IMR-90 (cell line): ENCODE results near the gene NRP2. TPM values are rescaled to one million over a fixed set of nuclear protein-coding genes. Genes with fewer than 3 reads are reported as not detected.

Experiments used
- ATAC-seq: fragments of 200-7000 bp; cut with Tn5 transposase; 2 replicates; pipeline ENCODE4 v1.9.1; 2020; ENCODE audit warnings: low read depth, mild to moderate bottlenecking, moderate library complexity
- BruUV-seq: library from RNA; stranded (reverse); fragments of 400-500 nt; replicated peaks from 2 replicates; lab custom pipeline; 2021; lab: Mats Ljungman, UMichigan
- CTCF ChIA-PET: fragments of 300-600 bp; formaldehyde crosslinking; extraction: SDS; loops from one replicate; lab custom pipeline; 2021; ENCODE audit warnings: antibody characterized with exemption; lab: Yijun Ruan, JAX
- POLR2A ChIA-PET: fragments of 300-600 bp; sonication (Branson Sonifier 250); formaldehyde crosslinking; loops from one replicate; lab custom pipeline; 2022; ENCODE audit warnings: antibody characterized with exemption; ENCODE audit not compliant: unreplicated experiment; lab: Charles Lee
- DNase-seq: peaks from one replicate; pipeline ENCODE4 v3.0.0; 2013
- H2AFZ ChIP-seq: replicated peaks from 2 replicates; pipeline ENCODE3; 2013; ENCODE audit warnings: low read length, mild to moderate bottlenecking; ENCODE audit not compliant: poor library complexity
- H2AK5ac ChIP-seq: 2 replicates; pipeline ENCODE4 v1.6.1; 2013; ENCODE audit warnings: low read depth, low read length, inconsistent platforms
- H2AK9ac ChIP-seq: replicated peaks from 2 replicates; pipeline ENCODE3; 2013; ENCODE audit warnings: mild to moderate bottlenecking, low read depth, low read length, moderate library complexity; ENCODE audit not compliant: poor library complexity
- H2BK120ac ChIP-seq: 2 replicates; pipeline ENCODE4 v1.6.1; 2013; ENCODE audit warnings: low read depth, low read length, inconsistent platforms
- H2BK15ac ChIP-seq: 3 replicates; pipeline ENCODE4 v1.6.1; 2013; ENCODE audit warnings: low read depth, low read length, inconsistent platforms
- H2BK20ac ChIP-seq: 2 replicates; pipeline ENCODE4 v1.6.1; 2013; ENCODE audit warnings: low read depth, mild to moderate bottlenecking, inconsistent platforms, low read length, moderate library complexity
- H2BK5ac ChIP-seq: 2 replicates; pipeline ENCODE4 v1.6.1; 2013; ENCODE audit warnings: mild to moderate bottlenecking, low read depth, low read length, inconsistent platforms; ENCODE audit not compliant: poor library complexity, severe bottlenecking
- H3K14ac ChIP-seq: replicated peaks from 2 replicates; pipeline ENCODE4 v1.6.1; 2013; ENCODE audit warnings: low read depth, low read length, inconsistent platforms
- H3K18ac ChIP-seq: 2 replicates; pipeline ENCODE4 v1.6.1; 2013; ENCODE audit warnings: low read depth, low read length, control low read depth
- H3K23ac ChIP-seq: 2 replicates; pipeline ENCODE4 v1.6.1; 2013; ENCODE audit warnings: low read depth, low read length, inconsistent platforms
- H3K27ac ChIP-seq: 2 replicates; pipeline ENCODE4 v1.5.1; 2013; ENCODE audit warnings: mild to moderate bottlenecking, control low read depth, low read length; ENCODE audit not compliant: insufficient read depth
- H3K27me3 ChIP-seq: 2 replicates; pipeline ENCODE4 v1.6.1; 2013; ENCODE audit warnings: low read length; ENCODE audit not compliant: control insufficient read depth, insufficient read depth
- H3K36me3 ChIP-seq: 2 replicates; pipeline ENCODE4 v1.6.1; 2013; ENCODE audit warnings: low read length, mixed read lengths; ENCODE audit not compliant: control insufficient read depth, insufficient read depth
- H3K4ac ChIP-seq: 2 replicates; pipeline ENCODE4 v1.6.1; 2013; ENCODE audit warnings: low read depth, low read length, inconsistent platforms
- H3K4me1 ChIP-seq: 2 replicates; pipeline ENCODE4 v1.6.1; 2013; ENCODE audit warnings: low read length, mixed read lengths; ENCODE audit not compliant: control insufficient read depth, insufficient read depth
- H3K4me2 ChIP-seq: 2 replicates; pipeline ENCODE4 v1.6.1; 2013; ENCODE audit warnings: low read depth, mild to moderate bottlenecking, control low read depth, low read length, moderate library complexity
- H3K4me3 ChIP-seq: 2 replicates; pipeline ENCODE4 v1.5.1; 2013; ENCODE audit warnings: low read depth, mild to moderate bottlenecking, control low read depth, low read length, moderate library complexity; ENCODE audit not compliant: insufficient read depth
- H3K56ac ChIP-seq: 2 replicates; pipeline ENCODE4 v1.6.1; 2013; ENCODE audit warnings: low read length, inconsistent platforms; ENCODE audit not compliant: insufficient read depth; ENCODE audit errors: extremely low read depth
- H3K79me1 ChIP-seq, 2 experiments: 2 replicates each; pipeline ENCODE4 v1.6.1; 2013; ENCODE audit warnings: low read length in 2 of 2, inconsistent platforms in 1 of 2, low read depth in 1 of 2
- H3K9ac ChIP-seq: 2 replicates; pipeline ENCODE4 v1.6.1; 2013; ENCODE audit warnings: low read depth, low read length, control low read depth
- H3K9me1 ChIP-seq: 2 replicates; pipeline ENCODE4 v1.6.1; 2013; ENCODE audit warnings: low read length, inconsistent platforms; ENCODE audit not compliant: insufficient read depth
- H3K9me3 ChIP-seq: 2 replicates; pipeline ENCODE4 v1.6.1; 2013; ENCODE audit warnings: low read length; ENCODE audit not compliant: control insufficient read depth, insufficient read depth
- H4K20me1 ChIP-seq: 2 replicates; pipeline ENCODE4 v1.6.1; 2013; ENCODE audit warnings: low read length, inconsistent platforms; ENCODE audit not compliant: insufficient read depth
- H4K5ac ChIP-seq: 2 replicates; pipeline ENCODE4 v1.6.1; 2013; ENCODE audit warnings: mild to moderate bottlenecking, low read depth, low read length, control low read depth
- H4K8ac ChIP-seq, 2 experiments: 2 replicates each; pipeline ENCODE4 v1.6.1; 2013; ENCODE audit warnings: low read depth in 2 of 2, low read length in 2 of 2, control low read depth in 1 of 2, inconsistent platforms in 1 of 2
- H4K91ac ChIP-seq: 2 replicates; pipeline ENCODE4 v1.6.1; 2013; ENCODE audit warnings: low read depth, low read length, inconsistent platforms; ENCODE audit not compliant: insufficient read depth
- CTCF ChIP-seq: conservative IDR thresholded peaks from 2 replicates; pipeline ENCODE4 v1.5.1; 2012; ENCODE audit warnings: mild to moderate bottlenecking, low read depth, low read length, improper control_type of control experiment
- FOS ChIP-seq: fragments of 150-350 bp; IDR thresholded peaks from 2 replicates; pipeline ENCODE4 v1.6.1; 2016; ENCODE audit warnings: low read depth, low read length
- MAFK ChIP-seq: IDR thresholded peaks from 2 replicates; pipeline ENCODE4 v1.6.1; 2012; ENCODE audit warnings: low read depth, low read length, improper control_type of control experiment
- MAZ ChIP-seq: IDR thresholded peaks from 2 replicates; pipeline ENCODE4 v1.6.1; 2012; ENCODE audit warnings: low read depth, mild to moderate bottlenecking, low read length, improper control_type of control experiment, moderate library complexity, borderline replicate concordance
- NFE2L2 ChIP-seq: fragments of 150-350 bp; IDR thresholded peaks from 2 replicates; pipeline ENCODE4 v1.6.1; 2016; ENCODE audit warnings: low read depth, mild to moderate bottlenecking, low read length
- RFX5 ChIP-seq: IDR thresholded peaks from 2 replicates; pipeline ENCODE4 v1.8.0; 2012; ENCODE audit warnings: low read depth, mild to moderate bottlenecking, low read length, moderate library complexity
- WGBS, 2 experiments: methylation state at CpG; one replicate each; pipeline versions ENCODE4 v1.1.5 to v1.1.7; 2013; ENCODE audit warnings: missing lambda C conversion rate in 2 of 2; ENCODE audit not compliant: insufficient read length in 1 of 2; ENCODE audit errors: extremely low coverage in 2 of 2; 5-methylcytosine and 5-hydroxymethylcytosine counted together
- dilution Hi-C: fragments of 300-500 bp; cut with HindIII; formaldehyde crosslinking; loops from one replicate; pipeline ENCODE4 v1.14.3; 2018; ENCODE audit warnings: low sequenced_read_pairs; ENCODE audit not compliant: unreplicated experiment
- in situ Hi-C: fragments of 300-500 bp; cut with MboI; formaldehyde crosslinking; loops from 3 replicates; pipeline ENCODE4 v1.14.3; 2019; ENCODE audit warnings: low sequenced_read_pairs, inconsistent platforms, mixed read lengths
- intact Hi-C: fragments of 100-400 bp; cut with micrococcal nuclease; formaldehyde crosslinking; loops from 2 replicates; pipeline ENCODE4 v1.10.0; 2022
- polyA plus RNA-seq, 3 experiments: library from polyadenylated mRNA; depleted of rRNA; stranded (reverse); fragments of >200 nt; gene quantifications; 2 replicates each; pipeline ENCODE4 v1.2.3, GENCODE V29; 2012; ENCODE audit warnings: low replicate concordance in 1 of 3
- total RNA-seq: library from RNA; depleted of rRNA; stranded (reverse); fragments of >200 nt; gene quantifications from 2 replicates; pipeline ENCODE4 v1.2.3, GENCODE V29; 2012

Gene NRP2
- total and polyA plus RNA-seq, 2 of the 4 experiments (the other 2 are of a cell fraction), result 46.4 to 51.3 TPM

DNA sequence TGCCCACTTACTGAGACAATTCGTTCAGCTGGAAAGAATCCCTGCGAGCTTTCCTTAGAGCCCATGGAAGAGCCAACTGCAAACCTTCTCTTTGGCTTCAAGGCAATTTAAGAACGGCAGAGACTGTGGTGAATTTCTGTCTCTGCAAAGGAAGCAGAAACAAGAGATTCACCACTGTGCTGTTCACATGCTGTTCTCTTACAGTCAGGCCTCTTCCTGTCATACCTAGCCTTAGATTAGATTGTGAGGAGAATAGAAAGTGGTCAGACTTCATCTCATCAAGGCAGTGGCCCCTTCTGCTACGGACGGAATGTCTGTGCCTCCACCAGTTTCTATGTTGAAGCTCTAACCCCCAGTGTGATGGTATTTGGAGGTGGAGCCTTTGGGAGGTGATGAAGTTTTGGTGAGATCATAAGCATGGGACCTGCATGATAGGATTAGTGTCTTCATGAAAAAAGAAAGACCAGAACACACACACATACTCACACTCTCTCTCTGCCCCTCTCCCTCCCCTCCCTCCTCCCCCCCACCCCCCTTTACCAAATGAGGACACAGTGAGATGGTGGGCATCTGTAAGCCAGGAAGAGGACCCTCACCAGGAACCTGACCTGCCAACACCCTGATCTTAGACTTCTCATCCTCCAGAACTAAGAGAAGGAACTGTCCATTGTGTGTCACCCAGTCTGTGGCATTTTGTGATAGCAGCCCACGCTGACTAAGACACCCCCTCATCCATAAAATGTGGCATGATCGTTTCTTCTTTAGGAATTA lies 45.6 kb upstream of the NRP2 start:
- WGBS, 2 experiments, result 42% methylated on average over 2 of the region's 7 CpGs; no CpG with 5 or more reads in 1 of the 2 experiments
- Histone ChIP-seq H4K91ac (no peak overlapping the region), H3K4me1 (peaks cover 1% of the 10 kb centered on the region; the same call in 1 of the 2 replicates), H3K18ac (no peak overlapping the region), H3K27me3 (no peaks in the 10 kb centered on the region), H3K56ac (no peak overlapping the region), H3K14ac (no peak overlapping the region), H4K20me1 (no peaks in the 10 kb centered on the region), H2AK5ac (peak overlapping the region; percentile 16), H3K4me3 (no peak overlapping the region), H3K4ac (no peak overlapping the region), H3K9me3 (peaks cover 5% of the 10 kb centered on the region; the same call in 1 of the 2 replicates), H3K9me1 (no peaks in the 10 kb centered on the region), H4K8ac (no peak overlapping the region), H2AK9ac (no peak overlapping the region), H3K4me2 (no peak overlapping the region), H2BK120ac (no peak overlapping the region), H4K5ac (no peak overlapping the region), H3K9ac (no peak overlapping the region), H3K23ac (no peak overlapping the region), H2BK15ac (no peak overlapping the region), H3K36me3 (no peaks in the 10 kb centered on the region), H2AFZ (peak overlapping the region; percentile 6), H2BK20ac (no peak overlapping the region), H3K27ac (no peak overlapping the region), H2BK5ac (no peak overlapping the region), H3K79me1 (no peaks in the 10 kb centered on the region)
- ChIA-PET POLR2A (no interaction called here), CTCF (no interaction called here)
- in situ Hi-C loops, result loop anchor here (25.0 kb wide), 1 partner anchor 99 kb away; no protein-coding TSS in a partner anchor
- dilution Hi-C loops, result no loop called here
- TF ChIP-seq MAZ, result no peak
- no peak for TF ChIP-seq FOS
- TF ChIP-seq CTCF, result no peak
- TF ChIP-seq RFX5, result no peak
- no peak for TF ChIP-seq MAFK
- no peak for TF ChIP-seq NFE2L2
- intact Hi-C loops, result no loop called here
- ATAC-seq (peak; percentile 24), DNase-seq (no peak)
- no TSS peak for BruUV-seq
